Omental fat pad (tissue), 4 donors: ENCODE measurements around the gene HOXD8. TPM values are rescaled to one million over a fixed set of nuclear protein-coding genes. Genes with fewer than 3 reads are reported as not detected.
A peak's percentile ranks its signal among the peaks of the same experiment; 100 is the strongest.

Experiments
- ATAC-seq: fragments of 150-250 bp; one replicate; pipeline ENCODE4 v1.9.1; 2016; ENCODE audit warnings: mild to moderate bottlenecking, moderate library complexity; ENCODE audit not compliant: low FRiP score
- DNase-seq: peaks from one replicate; pipeline ENCODE4 v3.0.0-alpha.2; 2019; ENCODE audit warnings: low spot score
- CTCF ChIP-seq, 3 donors: fragments of 450-650 bp; IDR thresholded peaks; one replicate each; pipeline ENCODE4 v1.5.1; 2016 to 2017; ENCODE audit warnings: antibody characterized with exemption in 3 of 3, mild to moderate bottlenecking in 3 of 3, moderate library complexity in 2 of 3
- total RNA-seq, 4 donors: library from RNA; depleted of rRNA; stranded (reverse); fragments of >200 nt; gene quantifications; one replicate each; pipeline ENCODE4 v1.1.0, GENCODE V29; 2016

Gene HOXD8
- total RNA-seq, 4 donors from 2014 or later: 3.7 to 24.6 (median 7.6) TPM

DNA sequence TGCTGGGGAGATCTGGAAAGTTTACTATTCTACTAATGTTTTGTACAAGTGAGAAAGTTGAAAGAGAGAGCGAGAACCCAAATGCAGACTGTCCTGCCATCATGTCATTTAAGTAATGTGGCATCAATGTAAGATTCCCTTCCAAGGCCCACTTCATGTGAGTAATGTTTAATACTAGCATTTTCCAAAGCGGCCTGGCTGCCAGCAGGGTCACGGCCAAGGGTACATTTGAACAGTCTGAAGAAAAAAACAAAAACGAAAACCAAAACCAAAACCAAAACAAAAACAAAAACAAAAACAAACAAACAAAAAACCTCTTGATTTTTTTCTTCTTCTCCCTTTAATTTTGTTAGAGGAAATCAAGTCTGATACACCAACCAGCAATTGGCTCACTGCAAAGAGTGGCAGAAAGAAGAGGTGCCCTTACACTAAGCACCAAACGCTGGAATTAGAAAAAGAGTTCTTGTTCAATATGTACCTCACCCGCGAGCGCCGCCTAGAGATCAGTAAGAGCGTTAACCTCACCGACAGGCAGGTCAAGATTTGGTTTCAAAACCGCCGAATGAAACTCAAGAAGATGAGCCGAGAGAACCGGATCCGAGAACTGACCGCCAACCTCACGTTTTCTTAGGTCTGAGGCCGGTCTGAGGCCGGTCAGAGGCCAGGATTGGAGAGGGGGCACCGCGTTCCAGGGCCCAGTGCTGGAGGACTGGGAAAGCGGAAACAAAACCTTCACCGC, 10.7 kb upstream of the HOXD8 start:
- DNase-seq: no peak
- no peak for TF ChIP-seq CTCF (IDR thresholded peaks at IDR 0.05)
- no peak for ATAC-seq

DNA sequence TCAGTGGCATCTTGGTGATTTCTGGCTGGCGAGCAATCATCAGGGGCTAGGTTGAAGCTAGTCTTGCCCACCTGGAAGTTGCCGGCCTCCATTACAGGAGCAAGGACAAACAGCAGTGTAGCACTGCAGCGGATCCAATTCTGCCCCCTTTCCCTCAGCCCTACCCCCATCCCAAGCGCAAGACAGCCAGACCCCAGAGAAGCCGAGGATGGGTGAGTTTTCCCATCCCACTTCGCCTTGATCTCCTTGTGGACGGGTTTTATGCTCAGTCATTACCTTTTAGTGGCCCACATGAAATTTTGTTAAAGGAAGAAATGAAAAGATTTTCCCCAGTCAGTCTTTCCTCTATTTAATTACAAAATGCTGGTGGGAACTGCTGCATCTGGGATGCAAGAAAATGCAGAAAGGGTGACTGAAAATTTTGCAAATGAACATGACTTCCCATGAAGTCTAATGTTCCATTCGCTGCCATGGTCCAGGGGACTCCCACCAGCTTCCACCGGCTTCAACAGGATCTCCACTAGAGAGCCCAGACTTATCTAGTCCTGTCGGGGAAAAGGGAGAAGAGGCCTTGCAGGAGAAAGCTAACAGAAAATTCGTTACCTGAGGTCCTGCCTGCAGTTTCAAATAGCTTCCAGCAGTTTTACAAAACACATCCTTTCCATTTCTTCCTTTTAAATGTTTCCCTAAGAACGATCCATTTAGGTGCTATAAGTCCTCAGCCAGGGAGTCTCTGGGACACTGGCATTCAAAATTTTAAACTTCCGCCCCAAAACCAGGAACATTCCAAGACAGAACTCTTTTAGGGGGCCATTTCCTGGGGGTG, 8.9 kb upstream of the HOXD8 start:
- no peak for TF ChIP-seq CTCF (IDR thresholded peaks at IDR 0.05)
- no peak for DNase-seq
- ATAC-seq: no peak

GRCh38 chr2:176121190-176122051, 8.1 kb upstream of the HOXD8 start:
- no peak for TF ChIP-seq CTCF (IDR thresholded peaks at IDR 0.05)
- ATAC-seq: no peak
- no peak for DNase-seq

DNA sequence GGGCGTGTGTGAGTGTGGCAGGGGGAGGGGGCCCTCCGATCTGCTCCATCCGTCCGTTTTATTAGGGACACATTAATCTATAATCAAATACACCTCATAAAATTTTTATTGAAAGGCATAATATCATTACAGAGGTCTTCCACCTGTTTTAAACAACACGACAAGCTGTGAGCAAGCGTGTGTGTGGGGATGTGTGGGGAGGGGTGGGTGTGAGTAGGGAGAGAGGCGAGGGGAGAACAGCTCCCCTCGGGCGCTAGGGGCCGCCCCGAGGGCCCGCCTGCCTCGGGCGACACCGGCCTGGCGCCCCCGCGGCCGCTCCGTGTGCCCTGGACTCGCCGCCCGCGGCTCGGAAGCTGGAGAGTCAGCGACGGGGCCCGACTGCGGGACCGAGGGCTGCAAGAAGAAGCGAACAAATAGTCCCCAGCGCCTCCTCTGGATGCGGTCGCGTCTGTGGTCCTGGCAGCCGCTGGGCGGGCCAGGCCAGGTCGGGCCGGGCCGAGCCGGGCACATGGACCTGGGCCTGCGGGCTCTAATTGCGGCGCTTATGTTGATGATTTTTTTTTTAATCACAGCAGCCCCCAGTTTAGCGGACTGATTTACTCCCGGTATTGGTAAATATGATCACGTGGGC, 7.3 kb upstream of the HOXD8 start:
- ATAC-seq (no peak), DNase-seq (no peak)
- no peak for TF ChIP-seq CTCF (IDR thresholded peaks at IDR 0.05)

DNA sequence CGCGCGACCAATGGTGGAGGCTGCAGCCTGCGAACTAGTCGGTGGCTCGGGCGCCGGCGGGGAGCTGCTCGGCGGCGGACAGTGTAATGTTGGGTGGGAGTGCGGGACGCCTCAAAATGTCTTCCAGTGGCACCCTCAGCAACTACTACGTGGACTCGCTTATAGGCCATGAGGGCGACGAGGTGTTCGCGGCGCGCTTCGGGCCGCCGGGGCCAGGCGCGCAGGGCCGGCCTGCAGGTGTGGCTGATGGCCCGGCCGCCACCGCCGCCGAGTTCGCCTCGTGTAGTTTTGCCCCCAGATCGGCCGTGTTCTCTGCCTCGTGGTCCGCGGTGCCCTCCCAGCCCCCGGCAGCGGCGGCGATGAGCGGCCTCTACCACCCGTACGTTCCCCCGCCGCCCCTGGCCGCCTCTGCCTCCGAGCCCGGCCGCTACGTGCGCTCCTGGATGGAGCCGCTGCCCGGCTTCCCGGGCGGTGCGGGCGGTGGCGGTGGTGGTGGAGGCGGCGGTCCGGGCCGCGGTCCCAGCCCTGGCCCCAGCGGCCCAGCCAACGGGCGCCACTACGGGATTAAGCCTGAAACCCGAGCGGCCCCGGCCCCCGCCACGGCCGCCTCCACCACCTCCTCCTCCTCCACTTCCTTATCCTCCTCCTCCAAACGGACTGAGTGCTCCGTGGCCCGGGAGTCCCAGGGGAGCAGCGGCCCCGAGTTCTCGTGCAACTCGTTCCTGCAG, 6.7 kb upstream of the HOXD8 start, which contains the start of gene HOXD9:
Gene HOXD9 (plus strand): TSS at position 37 of the 728 bp plus-strand sequence. CDS start 50 bp downstream, at position 87.
- ATAC-seq (peak; percentile 38), DNase-seq (peak; percentile 53)

More for the DNA sequence above, 6.7 kb upstream of the HOXD8 start, which contains the start of gene HOXD9:
- no peak for TF ChIP-seq CTCF (IDR thresholded peaks at IDR 0.05)
